ENCODE measurements around the gene SV2B.

GRCh38 chr15:91249591-91249990 is 149.5 kb downstream of the SV2B start:
- TF ChIP-seq POLR2A (IDR thresholded peaks at IDR 0.05) (no peak), CTCF (IDR thresholded peaks at IDR 0.05) (no peak)

Data from adrenal gland (tissue), 5 donors.